ENCODE results near the gene TEKT3. TPM values are rescaled to one million over a fixed set of nuclear protein-coding genes. Genes with fewer than 3 reads are reported as not detected.

Gene TEKT3
- total RNA-seq, 3 donors from 2014 or later, result 2.5 to 2.6 TPM; not detected in 1

DNA sequence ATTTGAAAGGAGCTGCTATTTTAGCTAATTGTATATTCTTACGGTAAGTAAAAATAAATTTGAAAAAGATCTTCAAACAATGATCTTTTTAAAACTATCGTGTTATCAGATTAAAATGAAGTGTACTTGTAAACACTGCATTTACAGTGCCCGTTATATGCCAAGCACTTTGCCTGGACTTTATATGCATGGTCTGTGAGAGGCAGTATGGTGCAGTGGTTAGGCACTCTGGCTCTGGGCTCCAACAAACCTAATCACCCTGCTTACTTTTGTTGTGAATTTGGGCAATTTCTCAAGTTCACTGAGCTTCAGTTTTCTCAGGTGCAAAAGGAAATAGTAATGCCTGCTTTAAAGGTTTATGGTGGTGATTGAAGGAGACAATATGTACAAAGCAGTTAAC, 77.7 kb downstream of the TEKT3 start:
- H3K27me3 ChIP-seq, result no peaks in the 10 kb centered on the region
- TF ChIP-seq, protein P1, sequence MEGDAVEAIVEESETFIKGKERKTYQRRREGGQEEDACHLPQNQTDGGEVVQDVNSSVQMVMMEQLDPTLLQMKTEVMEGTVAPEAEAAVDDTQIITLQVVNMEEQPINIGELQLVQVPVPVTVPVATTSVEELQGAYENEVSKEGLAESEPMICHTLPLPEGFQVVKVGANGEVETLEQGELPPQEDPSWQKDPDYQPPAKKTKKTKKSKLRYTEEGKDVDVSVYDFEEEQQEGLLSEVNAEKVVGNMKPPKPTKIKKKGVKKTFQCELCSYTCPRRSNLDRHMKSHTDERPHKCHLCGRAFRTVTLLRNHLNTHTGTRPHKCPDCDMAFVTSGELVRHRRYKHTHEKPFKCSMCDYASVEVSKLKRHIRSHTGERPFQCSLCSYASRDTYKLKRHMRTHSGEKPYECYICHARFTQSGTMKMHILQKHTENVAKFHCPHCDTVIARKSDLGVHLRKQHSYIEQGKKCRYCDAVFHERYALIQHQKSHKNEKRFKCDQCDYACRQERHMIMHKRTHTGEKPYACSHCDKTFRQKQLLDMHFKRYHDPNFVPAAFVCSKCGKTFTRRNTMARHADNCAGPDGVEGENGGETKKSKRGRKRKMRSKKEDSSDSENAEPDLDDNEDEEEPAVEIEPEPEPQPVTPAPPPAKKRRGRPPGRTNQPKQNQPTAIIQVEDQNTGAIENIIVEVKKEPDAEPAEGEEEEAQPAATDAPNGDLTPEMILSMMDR (IDR thresholded peaks at IDR 0.05), result no peak
- TF ChIP-seq POLR2A (IDR thresholded peaks at IDR 0.05), result no peak
- TF ChIP-seq POLR2AphosphoS5 (IDR thresholded peaks at IDR 0.05), result no peak
- H3K4me3 ChIP-seq, result peak overlapping the region; percentile 62 to 85 (median 72)
- H3K27ac ChIP-seq, result peak overlapping the region; percentile 93 to 96
- H3K9me3 ChIP-seq, result no peaks in the 10 kb centered on the region
- H3K36me3 ChIP-seq, result no peaks in the 10 kb centered on the region
- intact Hi-C loops (cut with DNase I; ENCODE audit: low total_unique reads), result loop anchor here (5.0 kb wide), 1 partner anchor 239 kb away; no protein-coding TSS in a partner anchor
- peaks cover 0 to 8% of the 10 kb centered on the region in 2 donors for H3K4me1 ChIP-seq
- DNase-seq (ENCODE audit: low spot score in 2 of 2), result no peak

DNA sequence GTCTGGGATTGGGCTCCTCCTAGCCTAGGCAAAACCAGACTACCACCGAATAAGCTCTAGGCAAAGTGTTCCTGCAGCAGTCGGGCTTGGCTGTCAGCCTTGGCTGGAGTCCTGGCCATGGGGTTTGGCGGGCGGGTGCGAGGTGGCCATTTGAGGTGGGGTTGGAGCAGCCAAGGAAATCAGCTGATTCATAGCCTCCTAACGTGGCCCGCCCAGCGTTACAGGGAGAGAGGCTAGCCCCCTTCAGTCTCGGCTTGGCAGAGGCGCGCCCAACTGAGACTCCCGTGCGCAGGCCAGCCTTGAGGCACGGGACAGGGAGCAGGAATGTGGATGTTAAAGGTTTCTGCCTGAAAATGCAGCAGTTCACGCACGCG, 78.2 kb downstream of the TEKT3 start:
- H3K36me3 ChIP-seq, result no peaks in the 10 kb centered on the region
- intact Hi-C loops (cut with DNase I; ENCODE audit: low total_unique reads), result loop anchor here (5.0 kb wide), 1 partner anchor 239 kb away; no protein-coding TSS in a partner anchor
- H3K4me3 ChIP-seq, result peak overlapping the region; percentile 62 to 85 (median 72)
- peaks cover 0 to 8% of the 10 kb centered on the region in 2 donors for H3K4me1 ChIP-seq
- peak; percentile 76 to 82 for DNase-seq (ENCODE audit: low spot score in 2 of 2)
- peak overlapping the region; percentile 93 to 96 for H3K27ac ChIP-seq
- no peaks in the 10 kb centered on the region for H3K9me3 ChIP-seq
- no peaks in the 10 kb centered on the region for H3K27me3 ChIP-seq
- TF ChIP-seq, protein P1 (IDR thresholded peaks at IDR 0.05), result no peak
- TF ChIP-seq POLR2AphosphoS5 (IDR thresholded peaks at IDR 0.05) (peak in 2 of 3 donors; percentile 45 to 52), POLR2A (IDR thresholded peaks at IDR 0.05) (no peak)

DNA sequence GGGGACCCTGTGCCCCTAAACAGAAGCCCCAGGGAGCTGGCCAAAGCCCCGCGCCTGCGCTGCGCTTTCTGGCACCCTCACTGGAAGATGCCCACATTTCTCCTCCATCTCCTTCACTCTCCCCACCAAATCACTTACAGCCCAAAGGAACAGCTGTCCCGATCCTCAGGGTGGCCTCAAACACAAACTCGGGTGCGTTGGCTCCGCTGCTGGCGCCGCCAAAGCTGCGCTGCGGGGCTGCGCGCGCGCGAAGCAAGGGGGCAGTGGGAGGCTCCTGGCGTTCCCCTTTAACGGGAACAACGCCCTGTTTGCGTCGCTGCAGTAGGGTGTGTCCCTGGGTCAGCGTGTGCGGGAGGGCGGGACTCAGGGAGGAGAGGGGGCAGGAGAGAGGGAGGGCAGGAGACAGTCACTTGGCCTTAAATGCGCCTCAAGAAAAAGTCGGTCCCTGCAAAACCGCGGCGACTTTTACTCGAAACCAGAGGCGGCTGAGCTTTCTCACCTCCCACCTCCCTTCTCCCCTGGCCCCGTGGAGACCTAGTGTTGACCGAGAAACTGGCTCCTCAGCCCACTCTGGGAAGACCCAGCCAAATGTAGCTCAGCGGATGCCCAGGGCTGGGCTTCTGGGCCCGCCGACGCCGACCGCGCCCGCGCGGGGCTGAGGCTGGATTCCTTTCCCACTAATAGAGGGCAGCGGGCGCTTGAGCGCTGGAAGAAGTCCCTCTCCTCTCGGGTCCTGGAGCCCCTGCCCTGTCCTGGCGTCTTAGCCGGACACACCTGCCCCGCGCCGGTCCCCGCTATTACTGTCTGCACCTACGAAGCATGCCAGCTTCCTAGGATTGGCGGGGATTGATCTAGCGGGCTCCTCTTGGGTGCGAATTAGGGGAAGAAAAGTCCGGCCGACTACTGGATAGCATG, 78.8 kb downstream of the TEKT3 start:
- DNase-seq (ENCODE audit: low spot score in 2 of 2), result peak; percentile 80

DNA sequence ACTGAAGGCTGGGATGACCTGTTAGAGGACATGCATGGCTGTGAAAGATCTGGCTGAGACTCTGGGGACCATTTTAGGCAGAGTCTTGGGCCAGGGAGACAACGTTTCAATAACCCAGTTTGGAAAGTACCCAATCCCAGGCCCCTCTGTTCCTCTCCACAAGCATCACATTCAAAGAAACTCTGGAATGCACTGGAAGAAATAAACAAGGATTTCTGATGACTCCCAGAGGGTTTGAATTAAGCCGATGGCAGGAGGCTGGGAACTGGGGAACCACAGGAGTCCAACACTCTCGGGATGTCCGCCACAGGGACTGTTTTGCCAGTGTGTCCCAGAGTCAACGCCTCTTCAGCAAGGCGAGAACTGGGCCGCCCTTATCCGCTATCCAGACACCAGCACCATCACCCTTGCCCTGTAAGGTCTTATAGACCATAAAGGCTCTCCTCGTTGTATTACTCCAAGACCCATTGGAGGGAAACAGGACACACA, 79.6 kb downstream of the TEKT3 start:
- no peak for DNase-seq (ENCODE audit: low spot score in 2 of 2)
- Histone ChIP-seq H3K9me3 (no peaks in the 10 kb centered on the region), H3K36me3 (no peaks in the 10 kb centered on the region), H3K27ac (peak overlapping the region; percentile 93 to 96), H3K4me3 (peak overlapping the region; percentile 62 to 85 (median 72)), H3K4me1 (peaks cover 3 to 13% of the 10 kb centered on the region in 2 donors), H3K27me3 (no peaks in the 10 kb centered on the region)
- intact Hi-C loops (cut with DNase I; ENCODE audit: low total_unique reads), result loop anchor here (5.0 kb wide), 1 partner anchor 240 kb away; no protein-coding TSS in a partner anchor
- TF ChIP-seq POLR2AphosphoS5 (IDR thresholded peaks at IDR 0.05) (no peak), POLR2A (IDR thresholded peaks at IDR 0.05) (no peak)
- TF ChIP-seq, protein P1 (IDR thresholded peaks at IDR 0.05), result no peak

More for the DNA sequence above, 78.8 kb downstream of the TEKT3 start:
- intact Hi-C loops (cut with DNase I; ENCODE audit: low total_unique reads), result loop anchor here (5.0 kb wide), 1 partner anchor 240 kb away; no protein-coding TSS in a partner anchor
- H3K27ac ChIP-seq, result peak overlapping the region; percentile 93 to 96
- TF ChIP-seq POLR2AphosphoS5 (IDR thresholded peaks at IDR 0.05) (peak; percentile 87 to 92 (median 88)), POLR2A (IDR thresholded peaks at IDR 0.05) (peak; percentile 63)
- TF ChIP-seq, protein P1 (IDR thresholded peaks at IDR 0.05), result no peak
- no peaks in the 10 kb centered on the region for H3K27me3 ChIP-seq
- peak overlapping the region; percentile 62 to 85 (median 72) for H3K4me3 ChIP-seq
- H3K9me3 ChIP-seq, result no peaks in the 10 kb centered on the region
- H3K4me1 ChIP-seq, result peaks cover 0 to 8% of the 10 kb centered on the region in 2 donors
- no peaks in the 10 kb centered on the region for H3K36me3 ChIP-seq
